HepG2 (cell line): ENCODE results near the gene MUC6.

ENCODE experiments used
- ATF7 ChIP-seq, 2 experiments: fragments of 450-650 bp in 1 of 2; sonication (generic) in 1 of 2; formaldehyde crosslinking in 1 of 2; IDR thresholded peaks; 2 replicates each; pipeline versions ENCODE4 v1.4.0 to v1.6.1; 2016 to 2020; ENCODE audit warnings: antibody characterized with exemption in 1 of 2, mild to moderate bottlenecking in 1 of 2, missing genetic modification reagents in 1 of 2
- CHD4 ChIP-seq: fragments of 200-600 bp; sonication (generic); IDR thresholded peaks from 2 replicates; pipeline ENCODE4 v1.7.0; 2017; ENCODE audit warnings: mild to moderate bottlenecking, low read length, borderline replicate concordance
- KDM1A ChIP-seq: IDR thresholded peaks from 2 replicates; pipeline ENCODE4 v1.6.1; 2016; ENCODE audit warnings: missing compliant biosample characterization
- REST ChIP-seq, 2 experiments: IDR thresholded peaks; 2 replicates each; pipeline ENCODE4 v1.6.1; 2011 to 2012; ENCODE audit warnings: low read length in 2 of 2, borderline replicate concordance in 1 of 2, low read depth in 1 of 2, mild to moderate bottlenecking in 1 of 2, moderate library complexity in 1 of 2
- RNF2 ChIP-seq: fragments of 450-650 bp; conservative IDR thresholded peaks from 2 replicates; pipeline ENCODE4 v1.6.1; 2016; ENCODE audit warnings: low read depth
- ZBTB20 ChIP-seq: sonication (generic); formaldehyde crosslinking; IDR thresholded peaks from 2 replicates; pipeline ENCODE4 v1.8.1; 2023; ENCODE audit warnings: missing genetic modification reagents, low read depth, mild to moderate bottlenecking, borderline replicate concordance

DNA sequence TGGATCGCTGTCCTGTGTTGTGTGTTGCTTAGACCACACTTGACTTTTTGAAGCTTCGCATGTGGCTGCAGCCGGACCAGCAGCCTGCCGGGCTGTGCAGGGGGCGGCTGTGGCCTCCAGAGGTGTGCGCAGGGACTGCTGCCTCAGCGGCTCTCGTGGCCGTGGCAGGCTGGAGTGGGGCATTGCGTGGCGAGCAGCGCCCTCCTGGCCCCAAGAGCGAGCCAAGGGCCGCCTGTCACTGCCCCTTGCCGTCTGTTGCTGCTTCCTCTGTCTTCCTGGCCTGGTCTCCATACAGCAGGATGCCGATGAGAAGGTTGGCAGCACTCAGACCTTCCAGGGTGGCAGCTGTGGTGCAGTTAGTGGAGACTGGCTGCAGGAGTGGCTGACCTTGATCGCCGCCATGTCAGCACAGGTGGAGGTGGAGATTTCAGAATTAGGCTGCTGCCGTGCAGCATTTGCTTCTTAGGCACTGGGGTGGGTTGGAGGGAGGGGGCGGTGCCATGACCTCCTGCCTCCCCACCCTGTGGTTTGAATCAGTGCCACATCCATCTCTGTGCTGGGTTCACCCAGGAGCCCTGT, 34.0 kb downstream of the MUC6 start:
- TF ChIP-seq KDM1A, result no peak
- TF ChIP-seq RNF2, result no peak
- no peak for TF ChIP-seq REST (IDR thresholded peaks at IDR 0.05; ENCODE audit: borderline replicate concordance in 1 of 2, low read depth in 1 of 2, low read length in 2 of 2)
- no peak for TF ChIP-seq ZBTB20 (CRISPR knock-in tag)
- TF ChIP-seq ATF7 (IDR thresholded peaks at IDR 0.05), result no peak
- no peak for TF ChIP-seq ATF7 (CRISPR knock-in tag; IDR thresholded peaks at IDR 0.05)
- no peak for TF ChIP-seq CHD4
